AG10803 (cell line): Measurements from ENCODE around the gene KRT33A.

Source experiments
- DNase-seq: peaks from one replicate; pipeline ENCODE4 v3.0.0; 2010; ENCODE audit warnings: low read depth
- H3K4me3 ChIP-seq: 2 replicates; pipeline ENCODE4 v1.5.1; 2011; ENCODE audit warnings: mild to moderate bottlenecking, low read length, control low read depth
- TF ChIP-seq, protein P1 (sequence below): conservative IDR thresholded peaks from 2 replicates; pipeline ENCODE4 v1.5.1; 2011; ENCODE audit warnings: mild to moderate bottlenecking, low read length, control low read depth, inconsistent platforms

KRT33A gene

DNA sequence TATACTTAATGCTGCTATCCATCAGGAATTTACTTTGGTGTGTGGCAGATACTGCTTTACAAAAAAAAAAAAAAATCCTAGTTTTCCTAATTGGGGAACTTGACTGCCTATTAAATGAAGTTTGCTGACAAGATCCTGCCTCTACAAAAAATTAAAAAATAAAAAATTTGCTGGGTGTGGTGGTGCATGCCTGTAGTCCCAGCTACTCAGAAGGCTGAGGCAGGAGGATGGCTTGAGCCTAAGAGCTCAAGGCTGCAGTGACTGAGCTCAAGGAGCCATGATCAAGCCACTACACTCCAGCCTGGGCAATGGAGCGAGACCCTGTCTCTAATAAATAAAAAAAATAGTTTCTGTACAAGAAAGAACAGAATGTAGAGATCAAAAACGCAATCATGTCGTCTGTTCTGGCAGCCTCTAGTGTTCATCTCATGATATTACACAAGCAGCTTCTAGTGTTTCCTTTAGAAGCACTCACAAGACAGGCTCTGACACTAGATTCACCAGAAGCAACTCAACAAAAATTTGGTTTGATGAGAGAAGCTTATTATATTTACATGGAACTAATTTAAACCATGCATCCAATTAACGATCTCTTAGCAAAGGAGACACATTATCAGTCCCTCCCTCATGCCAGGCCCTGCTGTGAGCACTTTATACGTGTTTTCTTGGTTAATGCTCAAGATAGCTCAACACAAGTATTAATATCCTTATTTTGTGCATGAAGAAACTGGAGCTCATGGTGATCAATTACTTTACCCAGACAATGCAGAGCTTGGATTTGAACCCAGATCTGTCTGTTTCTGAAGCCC lies 28.3 kb downstream of the KRT33A start:
- peak; percentile 76 for DNase-seq
- H3K4me3 ChIP-seq, result no peak overlapping the region
- TF ChIP-seq, protein P1, sequence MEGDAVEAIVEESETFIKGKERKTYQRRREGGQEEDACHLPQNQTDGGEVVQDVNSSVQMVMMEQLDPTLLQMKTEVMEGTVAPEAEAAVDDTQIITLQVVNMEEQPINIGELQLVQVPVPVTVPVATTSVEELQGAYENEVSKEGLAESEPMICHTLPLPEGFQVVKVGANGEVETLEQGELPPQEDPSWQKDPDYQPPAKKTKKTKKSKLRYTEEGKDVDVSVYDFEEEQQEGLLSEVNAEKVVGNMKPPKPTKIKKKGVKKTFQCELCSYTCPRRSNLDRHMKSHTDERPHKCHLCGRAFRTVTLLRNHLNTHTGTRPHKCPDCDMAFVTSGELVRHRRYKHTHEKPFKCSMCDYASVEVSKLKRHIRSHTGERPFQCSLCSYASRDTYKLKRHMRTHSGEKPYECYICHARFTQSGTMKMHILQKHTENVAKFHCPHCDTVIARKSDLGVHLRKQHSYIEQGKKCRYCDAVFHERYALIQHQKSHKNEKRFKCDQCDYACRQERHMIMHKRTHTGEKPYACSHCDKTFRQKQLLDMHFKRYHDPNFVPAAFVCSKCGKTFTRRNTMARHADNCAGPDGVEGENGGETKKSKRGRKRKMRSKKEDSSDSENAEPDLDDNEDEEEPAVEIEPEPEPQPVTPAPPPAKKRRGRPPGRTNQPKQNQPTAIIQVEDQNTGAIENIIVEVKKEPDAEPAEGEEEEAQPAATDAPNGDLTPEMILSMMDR, result peak; percentile 97

GRCh38 chr17:41318231-41318630 lies 32.4 kb downstream of the KRT33A start:
- H3K4me3 ChIP-seq, result no peak overlapping the region

DNA sequence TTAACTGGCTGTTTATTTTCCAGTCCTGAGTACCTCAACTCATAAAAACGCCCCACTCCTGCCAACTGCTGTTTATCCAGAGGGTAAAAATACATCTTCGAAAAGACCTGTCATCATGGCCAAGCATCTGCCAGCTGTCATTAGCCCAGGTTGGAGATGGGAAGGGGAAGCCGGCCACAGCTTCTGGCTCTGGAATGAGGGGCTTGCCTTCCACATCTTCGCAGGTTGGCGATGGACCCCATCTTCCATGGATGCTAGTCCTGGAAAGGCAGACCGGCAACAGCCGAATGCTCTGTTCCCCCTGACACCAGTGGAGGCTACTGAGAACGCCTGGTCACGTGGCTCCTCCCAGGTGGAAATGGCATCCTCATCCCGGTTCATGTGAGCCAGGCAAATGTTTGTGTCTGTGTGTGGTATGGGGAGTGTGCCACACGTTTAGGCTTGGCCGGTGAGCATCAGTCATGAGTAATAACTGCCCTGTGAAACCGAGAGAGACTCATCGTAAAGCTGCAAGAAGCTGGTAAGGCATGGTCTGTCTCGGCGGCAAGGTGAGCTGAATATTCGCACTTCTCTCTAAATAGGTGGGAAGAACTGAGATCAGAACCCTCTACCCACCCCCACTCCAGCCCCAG lies 34.7 kb downstream of the KRT33A start:
- TF ChIP-seq, protein P1, result no peak
- no peak for DNase-seq
- no peak overlapping the region for H3K4me3 ChIP-seq

More at GRCh38 chr17:41318231-41318630, 32.4 kb downstream of the KRT33A start:
- no peak for DNase-seq
- TF ChIP-seq, protein P1, result no peak

DNA sequence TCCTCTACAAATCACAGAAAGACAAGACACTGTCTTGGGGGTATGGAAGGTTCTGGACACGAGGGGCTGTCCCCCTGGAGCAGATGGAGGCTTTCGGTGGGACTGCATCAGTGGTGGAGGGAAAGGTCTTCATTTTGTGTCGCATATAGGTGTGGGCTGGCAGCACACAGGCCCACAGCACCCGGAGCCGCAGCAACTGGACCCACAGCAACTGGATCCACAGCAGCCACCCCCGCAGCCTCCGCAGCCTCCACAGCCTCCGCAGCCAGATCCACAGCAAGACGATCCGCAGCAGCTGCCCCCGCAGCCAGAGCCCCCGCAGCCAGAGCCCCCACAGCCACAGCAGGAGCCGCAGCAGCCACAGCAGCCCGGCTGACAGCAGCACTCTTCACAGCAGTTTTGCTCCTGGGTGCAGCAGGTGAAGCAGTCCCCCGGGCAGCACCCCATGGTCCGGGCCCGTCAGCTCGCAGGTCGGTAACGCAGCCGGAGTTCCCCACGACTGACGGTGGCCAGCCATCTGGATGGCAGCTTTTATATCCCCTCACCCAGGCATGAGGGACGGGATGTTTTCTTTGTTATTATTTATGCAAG lies 35.3 kb downstream of the KRT33A start, which contains the start of gene KRTAP17-1:
Gene KRTAP17-1, minus strand, starts transcription at position 507 of the 591 bp plus-strand sequence. Its CDS starts 60 bp downstream, at position 447.
- no peak for DNase-seq
- TF ChIP-seq, protein P1, result no peak
- no peak within 1 kb of the TSS for H3K4me3 ChIP-seq

- H3K4me3 ChIP-seq, result no peak overlapping the region
- TF ChIP-seq, protein P1, result no peak
- no peak for DNase-seq
Observed at GRCh38 chr17:41311111-41311510, 39.5 kb downstream of the KRT33A start.

- DNase-seq, result no peak
- H3K4me3 ChIP-seq, result no peak within 1 kb of the TSS
- TF ChIP-seq, protein P1, result no peak
Observed at GRCh38 chr17:41308918-41309359, 41.7 kb downstream of the KRT33A start, which contains the start of gene KRTAP16-1. Gene KRTAP16-1 (minus strand): TSS chr17:41309309. CDS start chr17:41309253, 56 bp downstream.
